HepG2 (cell line): ENCODE measurements around the gene OTOP1.

Experiments
- ZNF275 ChIP-seq: sonication (generic); formaldehyde crosslinking; IDR thresholded peaks from 2 replicates; pipeline ENCODE4 v1.8.0; 2022; ENCODE audit warnings: missing genetic modification reagents, mild to moderate bottlenecking, inconsistent platforms, borderline replicate concordance
- ZUFSP ChIP-seq: sonication (generic); formaldehyde crosslinking; IDR thresholded peaks from 2 replicates; pipeline ENCODE4 v1.9.0; 2021; ENCODE audit warnings: missing genetic modification reagents, mild to moderate bottlenecking, borderline replicate concordance

- no peak for TF ChIP-seq ZUFSP (CRISPR knock-in tag)
- no peak for TF ChIP-seq ZNF275 (CRISPR knock-in tag)
These were observed 9.6 kb downstream of the OTOP1 start for GRCh38 chr4:4217113-4217512.
